ENCODE measurements around the gene TOP1. TPM values are rescaled to one million over a fixed set of nuclear protein-coding genes. Genes with fewer than 3 reads are reported as not detected.

TOP1 gene
- polyA plus RNA-seq, 1 of the 3 experiments (the other 2 are of a cell fraction), result 11.9 TPM

- H3K9me2 ChIP-seq, result no peaks in the 10 kb centered on the region
- H3K4me3 ChIP-seq (ENCODE audit: low read depth in 2 of 2, low read length in 1 of 2), result no peak overlapping the region
- no peak overlapping the region for H3K4me2 ChIP-seq
- DNase-seq, result no peak
- H3K9me3 ChIP-seq, result no peaks in the 10 kb centered on the region
- H4K20me1 ChIP-seq (ENCODE audit: insufficient read depth), result no peaks in the 10 kb centered on the region
- TF ChIP-seq REST (IDR thresholded peaks at IDR 0.05; ENCODE audit: low read depth, low read length) (no peak), YY1 (IDR thresholded peaks at IDR 0.05; ENCODE audit: low read depth) (no peak), NFIC (IDR thresholded peaks at IDR 0.05; ENCODE audit: borderline replicate concordance) (no peak), TCF12 (IDR thresholded peaks at IDR 0.05) (no peak), SMC3 (IDR thresholded peaks at IDR 0.05; ENCODE audit: low read depth, low read length) (no peak), CTCF (IDR thresholded peaks at IDR 0.05) (no peak), FOSL2 (IDR thresholded peaks at IDR 0.05; ENCODE audit: borderline replicate concordance, low read depth) (no peak), RCOR1 (IDR thresholded peaks at IDR 0.05; ENCODE audit: low read length) (no peak), EP300 (IDR thresholded peaks at IDR 0.05; ENCODE audit: borderline replicate concordance in 1 of 2, low read depth in 1 of 2, low read length in 1 of 2) (no peak), MAX (IDR thresholded peaks at IDR 0.05; ENCODE audit: low read depth) (no peak), NRF1 (IDR thresholded peaks at IDR 0.05; ENCODE audit: low read depth, low read length) (no peak), PBX3 (IDR thresholded peaks at IDR 0.05) (no peak), GABPA (IDR thresholded peaks at IDR 0.05; ENCODE audit: low read depth) (no peak), USF1 (IDR thresholded peaks at IDR 0.05; ENCODE audit: borderline replicate concordance, low read depth) (no peak), POLR2AphosphoS5 (IDR thresholded peaks at IDR 0.05; ENCODE audit: low read depth, low read length) (no peak), EZH2phosphoT487 (IDR thresholded peaks at IDR 0.05; ENCODE audit: borderline replicate concordance, low read depth) (no peak), TEAD4 (IDR thresholded peaks at IDR 0.05; ENCODE audit: borderline replicate concordance, insufficient read depth) (no peak), RFX5 (IDR thresholded peaks at IDR 0.05; ENCODE audit: low read length) (no peak), JUND (IDR thresholded peaks at IDR 0.05) (no peak)
- H3K36me3 ChIP-seq (replicated peaks in 1 of 2; ENCODE audit: control insufficient read depth in 1 of 2, insufficient read depth in 2 of 2, low read length in 1 of 2), result no peaks in the 10 kb centered on the region
- H3K27ac ChIP-seq (ENCODE audit: low read depth in 2 of 2, low read length in 1 of 2), result no peak overlapping the region
- no peak overlapping the region for H2AFZ ChIP-seq (ENCODE audit: low read depth)
- ChIA-PET CTCF (interaction anchor here (1.0 kb wide), 2 partner anchors 10 to 86 kb away, joined by 3 to 4 read pairs; no protein-coding TSS in a partner anchor), POLR2A (no interaction called here)
- WGBS (ENCODE audit: low lambda C conversion rate), result 84% methylated on average over 2 of the region's 2 CpGs
- H3F3A ChIP-seq (replicated peaks; ENCODE audit: insufficient read depth), result peaks cover 29% of the 10 kb centered on the region
- H3K27me3 ChIP-seq (ENCODE audit: insufficient read depth), result no peaks in the 10 kb centered on the region
- no peak overlapping the region for H3K9ac ChIP-seq
- peaks cover under 1 to 30% of the 10 kb centered on the region in 2 experiments; a peak in 3 of 4 replicates for H3K4me1 ChIP-seq (ENCODE audit: control insufficient read depth in 1 of 2, insufficient read depth in 2 of 2, low read depth in 1 of 2, low read length in 1 of 2)
- 0 out of 2 replicates have a peak, but pooled peaks cover 6% of the 10 kb centered on the region for H3K79me2 ChIP-seq (ENCODE audit: insufficient read depth)
These were observed 28.0 kb upstream of the TOP1 start for GRCh38 chr20:41000628-41001027.
